Breast epithelium (tissue), 4 donors: ENCODE results near the gene PDCD11. TPM values are rescaled to one million over a fixed set of nuclear protein-coding genes. Genes with fewer than 3 reads are reported as not detected.

ENCODE experiments used
- DNase-seq, 2 donors: peaks; one replicate each; pipeline ENCODE4 v3.0.0-alpha.2; 2019; ENCODE audit warnings: low spot score in 2 of 2
- H3K27ac ChIP-seq, 2 donors: fragments of 200-600 bp; sonication (generic) in 1 of 2; one replicate each; pipeline ENCODE4 v1.5.1; 2016 to 2019; ENCODE audit warnings: mild to moderate bottlenecking in 1 of 2
- H3K27me3 ChIP-seq, 2 donors: fragments of 200-600 bp; sonication (generic) in 1 of 2; one replicate each; pipeline versions ENCODE4 v1.5.1 to v1.6.0; 2017 to 2019; ENCODE audit warnings: control low read depth in 1 of 2, mild to moderate bottlenecking in 1 of 2
- H3K36me3 ChIP-seq: fragments of 200-600 bp; one replicate; pipeline ENCODE4 v1.5.1; 2019
- H3K4me1 ChIP-seq, 2 donors: fragments of 200-600 bp; sonication (generic); one replicate each; pipeline ENCODE4 v1.5.1; 2016 to 2019; ENCODE audit warnings: control low read depth in 1 of 2
- H3K4me3 ChIP-seq, 3 donors: fragments of 200-600 bp; sonication (generic); 1 replicate in 2 of 3; 2 replicates in 1 of 3; pipeline ENCODE4 v1.5.1; 2016 to 2019; ENCODE audit warnings: mild to moderate bottlenecking in 3 of 3, moderate library complexity in 2 of 3
- H3K9me3 ChIP-seq, 2 donors: fragments of 200-600 bp; sonication (generic) in 1 of 2; one replicate each; pipeline ENCODE4 v1.5.1; 2016 to 2019; ENCODE audit warnings: control low read depth in 1 of 2
- CTCF ChIP-seq, 3 donors: fragments of 450-650 bp; IDR thresholded peaks; one replicate each; pipeline ENCODE4 v1.5.1; 2016 to 2017; ENCODE audit warnings: antibody characterized with exemption in 3 of 3, mild to moderate bottlenecking in 3 of 3, moderate library complexity in 3 of 3
- POLR2A ChIP-seq: fragments of 450-650 bp; IDR thresholded peaks from one replicate; pipeline ENCODE4 v1.6.1; 2016; ENCODE audit warnings: antibody characterized with exemption, mild to moderate bottlenecking, moderate library complexity
- POLR2AphosphoS5 ChIP-seq, 3 donors: sonication (generic); formaldehyde crosslinking; IDR thresholded peaks; one replicate each; pipeline ENCODE4 v1.6.1; 2017; ENCODE audit warnings: antibody characterized with exemption in 3 of 3
- intact Hi-C: fragments of 100-400 bp; cut with DNase I; formaldehyde crosslinking; loops from one replicate; pipeline ENCODE4 v1.15.1; 2023; ENCODE audit warnings: low total_unique reads
- total RNA-seq, 3 donors: library from RNA; depleted of rRNA; stranded (reverse); fragments of >200 nt; gene quantifications; one replicate each; pipeline ENCODE4 v1.1.0, GENCODE V29; 2016

Gene PDCD11
- total RNA-seq, 3 donors from 2014 or later = 16.2 to 29.1 (median 24.9) TPM

GRCh38 chr10:103440416-103440815 is 44.0 kb downstream of the PDCD11 start:
- Histone ChIP-seq H3K4me3 (no peak overlapping the region), H3K36me3 (no peaks in the 10 kb centered on the region), H3K27ac (no peak overlapping the region), H3K9me3 (no peaks in the 10 kb centered on the region), H3K4me1 (no peaks in the 10 kb centered on the region), H3K27me3 (no peaks in the 10 kb centered on the region)
- no peak for DNase-seq
- TF ChIP-seq POLR2A = no peak
- no peak for TF ChIP-seq POLR2AphosphoS5 (IDR thresholded peaks at IDR 0.05)
- intact Hi-C loops = no loop called here

GRCh38 chr10:103441206-103441605 is 44.8 kb downstream of the PDCD11 start:
- DNase-seq = no peak
- Histone ChIP-seq H3K36me3 (no peaks in the 10 kb centered on the region), H3K27me3 (no peaks in the 10 kb centered on the region), H3K4me3 (no peak overlapping the region), H3K4me1 (peaks cover 0 to 3% of the 10 kb centered on the region in 2 donors), H3K9me3 (no peaks in the 10 kb centered on the region), H3K27ac (no peak overlapping the region)
- TF ChIP-seq CTCF (IDR thresholded peaks at IDR 0.05) (no peak), POLR2A (no peak), POLR2AphosphoS5 (IDR thresholded peaks at IDR 0.05) (no peak)
- intact Hi-C loops = no loop called here

DNA sequence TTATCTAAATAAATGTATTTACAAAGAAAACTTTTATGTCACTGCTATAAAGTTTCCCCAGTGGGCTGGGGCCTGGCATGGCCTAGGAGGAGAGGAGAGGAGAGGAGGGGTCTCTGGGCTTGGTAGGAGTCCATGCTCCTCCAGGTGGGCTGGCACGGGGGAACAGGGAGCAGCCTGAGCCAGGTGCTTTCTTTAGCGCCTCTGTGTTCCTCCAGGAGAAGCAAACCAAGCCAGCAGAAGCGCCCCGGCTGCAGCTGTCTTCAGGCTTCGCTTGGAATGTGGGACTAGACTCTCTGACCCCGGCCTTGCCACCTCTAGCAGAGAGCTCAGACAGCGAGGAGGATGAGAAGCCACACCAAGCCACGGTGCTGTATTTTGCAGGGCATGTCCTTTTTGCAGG is 45.2 kb downstream of the PDCD11 start:
- Histone ChIP-seq H3K27ac (peak overlapping the region in 1 of 2 donors; percentile 57), H3K36me3 (no peaks in the 10 kb centered on the region), H3K4me1 (peaks cover 3 to 4% of the 10 kb centered on the region in 2 donors), H3K4me3 (no peak overlapping the region), H3K9me3 (no peaks in the 10 kb centered on the region), H3K27me3 (no peaks in the 10 kb centered on the region)
- no peak for TF ChIP-seq POLR2A
- TF ChIP-seq CTCF (IDR thresholded peaks at IDR 0.05) = no peak
- no peak for TF ChIP-seq POLR2AphosphoS5 (IDR thresholded peaks at IDR 0.05)
- no peak for DNase-seq
- intact Hi-C loops = no loop called here

- DNase-seq = no peak
- peaks cover 6 to 9% of the 10 kb centered on the region in 2 donors for H3K4me1 ChIP-seq
- peak overlapping the region; percentile 33 to 57 for H3K27ac ChIP-seq
These were observed 45.6 kb downstream of the PDCD11 start for GRCh38 chr10:103442031-103442461.

DNA sequence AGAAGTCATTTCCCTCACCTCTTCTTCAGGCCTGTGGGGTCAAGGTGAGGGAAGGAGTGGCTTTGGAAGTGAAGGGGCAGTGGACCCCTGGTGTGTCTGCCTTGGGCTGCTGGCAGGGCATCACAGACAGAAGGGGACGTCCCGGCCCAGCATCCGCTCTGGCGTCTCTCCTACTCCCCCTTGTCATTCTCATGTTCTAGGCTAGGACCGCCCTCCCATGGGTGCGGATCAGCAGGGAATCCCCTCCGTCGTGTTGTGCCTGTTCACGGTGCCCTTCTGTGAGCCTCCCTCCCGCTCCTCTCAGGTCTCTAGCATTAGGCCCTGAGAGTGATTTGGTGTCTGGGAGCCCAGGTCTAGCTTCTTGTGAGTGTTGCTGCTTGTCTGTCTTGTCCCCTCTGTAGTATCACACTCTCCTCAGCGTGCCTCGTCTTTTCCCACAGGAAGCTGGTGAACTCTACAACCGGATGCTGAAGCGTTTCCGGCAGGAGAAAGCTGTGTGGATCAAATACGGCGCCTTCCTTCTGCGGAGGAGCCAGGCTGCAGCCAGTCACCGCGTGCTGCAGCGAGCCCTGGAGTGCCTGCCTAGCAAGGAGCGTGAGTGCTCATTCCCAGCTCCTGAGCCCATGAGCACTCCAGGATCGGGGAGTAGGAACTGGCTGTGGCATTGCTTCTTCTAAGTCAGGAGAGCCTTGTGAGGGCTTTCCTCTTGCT is 47.2 kb downstream of the PDCD11 start:
- intact Hi-C loops = no loop called here
- no peaks in the 10 kb centered on the region for H3K36me3 ChIP-seq
- no peaks in the 10 kb centered on the region for H3K9me3 ChIP-seq
- peaks cover 6 to 10% of the 10 kb centered on the region in 2 donors for H3K4me1 ChIP-seq
- peak overlapping the region in 1 of 2 donors; percentile 57 for H3K27ac ChIP-seq
- no peak for TF ChIP-seq POLR2A
- TF ChIP-seq CTCF (IDR thresholded peaks at IDR 0.05) = no peak
- TF ChIP-seq POLR2AphosphoS5 (IDR thresholded peaks at IDR 0.05) = no peak
- H3K27me3 ChIP-seq = no peaks in the 10 kb centered on the region
- no peak for DNase-seq
- H3K4me3 ChIP-seq = no peak overlapping the region

More at GRCh38 chr10:103442031-103442461, 45.6 kb downstream of the PDCD11 start:
- TF ChIP-seq POLR2AphosphoS5 (IDR thresholded peaks at IDR 0.05) = no peak
- no peak for TF ChIP-seq POLR2A
- no peak for TF ChIP-seq CTCF (IDR thresholded peaks at IDR 0.05)
- Histone ChIP-seq H3K36me3 (no peaks in the 10 kb centered on the region), H3K27me3 (no peaks in the 10 kb centered on the region), H3K4me3 (no peak overlapping the region), H3K9me3 (no peaks in the 10 kb centered on the region)
- intact Hi-C loops = no loop called here
